Right atrium auricular region (tissue), 2 donors: Measurements from ENCODE around the gene ACKR3. TPM values are rescaled to one million over a fixed set of nuclear protein-coding genes. Genes with fewer than 3 reads are reported as not detected.

Experiments
- DNase-seq: peaks from one replicate; pipeline ENCODE4 v3.0.0-alpha.2; 2019; ENCODE audit warnings: low spot score
- H3K27ac ChIP-seq, 2 donors: fragments of 200-600 bp; sonication (generic); 1 replicate in 1 of 2; 2 replicates in 1 of 2; pipeline ENCODE4 v1.5.1; 2016 to 2019
- H3K27me3 ChIP-seq, 2 donors: fragments of 200-600 bp; sonication (generic); one replicate each; pipeline versions ENCODE4 v1.5.1 to v1.6.0; 2017 to 2019
- H3K36me3 ChIP-seq: fragments of 200-600 bp; sonication (generic); one replicate; pipeline ENCODE4 v1.5.1; 2016
- H3K4me1 ChIP-seq, 2 donors: fragments of 200-600 bp; sonication (generic); one replicate each; pipeline versions ENCODE4 v1.5.1 to v1.6.0; 2017 to 2019
- H3K4me3 ChIP-seq, 2 donors: fragments of 200-600 bp; sonication (generic); 1 replicate in 1 of 2; 2 replicates in 1 of 2; pipeline ENCODE4 v1.5.1; 2017 to 2019; ENCODE audit warnings: mild to moderate bottlenecking in 1 of 2, moderate library complexity in 1 of 2
- H3K9me3 ChIP-seq, 2 donors: fragments of 200-600 bp; sonication (generic); one replicate each; pipeline ENCODE4 v1.5.1; 2019
- total RNA-seq, 2 donors: library from RNA; depleted of rRNA; stranded (reverse); fragments of >200 nt; gene quantifications; one replicate each; pipeline ENCODE4 v1.1.0, GENCODE V29; 2016
- TF ChIP-seq, protein P1 (sequence below), 2 donors: fragments of 200-600 bp; sonication (generic); IDR thresholded peaks; one replicate each; pipeline ENCODE4 v1.5.1; 2019; ENCODE audit warnings: antibody characterized with exemption in 2 of 2

The ACKR3 gene
- total RNA-seq, 2 donors from 2014 or later = 49.7 to 60.5 TPM

- no peaks in the 10 kb centered on the region for H3K9me3 ChIP-seq
- TF ChIP-seq, protein P1, sequence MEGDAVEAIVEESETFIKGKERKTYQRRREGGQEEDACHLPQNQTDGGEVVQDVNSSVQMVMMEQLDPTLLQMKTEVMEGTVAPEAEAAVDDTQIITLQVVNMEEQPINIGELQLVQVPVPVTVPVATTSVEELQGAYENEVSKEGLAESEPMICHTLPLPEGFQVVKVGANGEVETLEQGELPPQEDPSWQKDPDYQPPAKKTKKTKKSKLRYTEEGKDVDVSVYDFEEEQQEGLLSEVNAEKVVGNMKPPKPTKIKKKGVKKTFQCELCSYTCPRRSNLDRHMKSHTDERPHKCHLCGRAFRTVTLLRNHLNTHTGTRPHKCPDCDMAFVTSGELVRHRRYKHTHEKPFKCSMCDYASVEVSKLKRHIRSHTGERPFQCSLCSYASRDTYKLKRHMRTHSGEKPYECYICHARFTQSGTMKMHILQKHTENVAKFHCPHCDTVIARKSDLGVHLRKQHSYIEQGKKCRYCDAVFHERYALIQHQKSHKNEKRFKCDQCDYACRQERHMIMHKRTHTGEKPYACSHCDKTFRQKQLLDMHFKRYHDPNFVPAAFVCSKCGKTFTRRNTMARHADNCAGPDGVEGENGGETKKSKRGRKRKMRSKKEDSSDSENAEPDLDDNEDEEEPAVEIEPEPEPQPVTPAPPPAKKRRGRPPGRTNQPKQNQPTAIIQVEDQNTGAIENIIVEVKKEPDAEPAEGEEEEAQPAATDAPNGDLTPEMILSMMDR (IDR thresholded peaks at IDR 0.05) = no peak
- H3K27me3 ChIP-seq = no peaks in the 10 kb centered on the region
- DNase-seq = no peak
- no peak overlapping the region for H3K4me3 ChIP-seq
- H3K36me3 ChIP-seq = peaks cover 21% of the 10 kb centered on the region
- H3K4me1 ChIP-seq = no peaks in the 10 kb centered on the region
- no peak overlapping the region for H3K27ac ChIP-seq
Measured at GRCh38 chr2:236582968-236583367, 13.3 kb downstream of the ACKR3 start.

DNA sequence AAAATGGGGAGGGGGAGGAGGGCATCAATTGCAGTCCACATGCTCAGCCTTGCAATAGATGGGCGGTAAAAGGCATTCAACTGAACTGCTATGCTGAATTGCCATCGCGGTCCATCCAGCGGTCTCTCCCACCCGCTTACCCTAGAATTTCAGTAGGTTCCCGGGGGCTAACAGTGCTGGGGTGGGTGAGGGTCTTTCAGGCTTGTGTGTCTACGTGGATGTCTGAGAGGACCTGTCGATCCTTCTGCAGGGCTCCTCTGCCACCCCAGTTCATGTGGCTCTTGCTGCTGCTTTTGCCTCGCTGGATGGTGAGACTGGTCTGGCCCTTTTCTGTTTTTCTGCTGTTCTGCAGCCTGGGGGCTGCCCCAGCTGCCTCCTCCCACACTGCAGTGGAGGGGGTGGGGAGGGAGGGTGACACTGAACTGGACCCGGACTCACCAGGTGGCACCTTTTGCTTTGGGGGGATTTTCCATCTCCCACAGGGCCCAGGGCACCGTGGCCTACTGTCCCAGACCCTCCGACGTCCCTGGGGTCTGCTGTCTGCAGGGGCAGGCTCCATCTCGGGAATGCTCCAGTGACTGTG lies 14.1 kb downstream of the ACKR3 start:
- Histone ChIP-seq H3K36me3 (peaks cover 21% of the 10 kb centered on the region), H3K4me1 (no peaks in the 10 kb centered on the region)
- TF ChIP-seq, protein P1 (IDR thresholded peaks at IDR 0.05) = no peak

GRCh38 chr2:236584521-236585384 lies 15.1 kb downstream of the ACKR3 start:
- Histone ChIP-seq H3K9me3 (no peaks in the 10 kb centered on the region), H3K4me1 (no peaks in the 10 kb centered on the region), H3K36me3 (peaks cover 21% of the 10 kb centered on the region), H3K4me3 (no peak overlapping the region), H3K27ac (no peak overlapping the region), H3K27me3 (no peaks in the 10 kb centered on the region)
- TF ChIP-seq, protein P1 (IDR thresholded peaks at IDR 0.05) = no peak
- DNase-seq = no peak

More for the DNA sequence above, 14.1 kb downstream of the ACKR3 start:
- H3K4me3 ChIP-seq = no peak overlapping the region
- H3K27me3 ChIP-seq = no peaks in the 10 kb centered on the region
- no peaks in the 10 kb centered on the region for H3K9me3 ChIP-seq
- no peak for DNase-seq
- no peak overlapping the region for H3K27ac ChIP-seq

DNA sequence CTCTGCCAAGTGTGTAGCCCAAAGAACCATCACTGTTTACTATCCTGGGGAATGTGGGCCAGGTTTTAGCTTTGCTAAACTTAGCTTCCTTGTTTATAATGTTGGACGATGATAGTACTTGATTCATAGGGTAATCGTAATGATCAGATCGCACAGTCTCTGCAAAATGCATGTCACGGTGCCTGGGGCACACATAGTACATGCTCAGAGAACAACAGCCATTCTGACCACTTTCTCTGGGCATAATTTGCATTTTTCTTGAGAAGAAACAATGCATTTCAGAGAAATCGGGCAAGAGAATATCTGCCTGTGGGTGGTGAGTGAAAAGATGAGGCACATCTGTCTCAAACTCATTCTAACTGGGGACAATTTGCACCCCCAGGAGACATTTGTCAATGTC lies 16.3 kb downstream of the ACKR3 start:
- Histone ChIP-seq H3K9me3 (no peaks in the 10 kb centered on the region), H3K36me3 (peaks cover 13% of the 10 kb centered on the region), H3K4me3 (no peak overlapping the region), H3K27ac (no peak overlapping the region), H3K4me1 (no peaks in the 10 kb centered on the region), H3K27me3 (no peaks in the 10 kb centered on the region)
- DNase-seq = no peak
- TF ChIP-seq, protein P1 (IDR thresholded peaks at IDR 0.05) = no peak

DNA sequence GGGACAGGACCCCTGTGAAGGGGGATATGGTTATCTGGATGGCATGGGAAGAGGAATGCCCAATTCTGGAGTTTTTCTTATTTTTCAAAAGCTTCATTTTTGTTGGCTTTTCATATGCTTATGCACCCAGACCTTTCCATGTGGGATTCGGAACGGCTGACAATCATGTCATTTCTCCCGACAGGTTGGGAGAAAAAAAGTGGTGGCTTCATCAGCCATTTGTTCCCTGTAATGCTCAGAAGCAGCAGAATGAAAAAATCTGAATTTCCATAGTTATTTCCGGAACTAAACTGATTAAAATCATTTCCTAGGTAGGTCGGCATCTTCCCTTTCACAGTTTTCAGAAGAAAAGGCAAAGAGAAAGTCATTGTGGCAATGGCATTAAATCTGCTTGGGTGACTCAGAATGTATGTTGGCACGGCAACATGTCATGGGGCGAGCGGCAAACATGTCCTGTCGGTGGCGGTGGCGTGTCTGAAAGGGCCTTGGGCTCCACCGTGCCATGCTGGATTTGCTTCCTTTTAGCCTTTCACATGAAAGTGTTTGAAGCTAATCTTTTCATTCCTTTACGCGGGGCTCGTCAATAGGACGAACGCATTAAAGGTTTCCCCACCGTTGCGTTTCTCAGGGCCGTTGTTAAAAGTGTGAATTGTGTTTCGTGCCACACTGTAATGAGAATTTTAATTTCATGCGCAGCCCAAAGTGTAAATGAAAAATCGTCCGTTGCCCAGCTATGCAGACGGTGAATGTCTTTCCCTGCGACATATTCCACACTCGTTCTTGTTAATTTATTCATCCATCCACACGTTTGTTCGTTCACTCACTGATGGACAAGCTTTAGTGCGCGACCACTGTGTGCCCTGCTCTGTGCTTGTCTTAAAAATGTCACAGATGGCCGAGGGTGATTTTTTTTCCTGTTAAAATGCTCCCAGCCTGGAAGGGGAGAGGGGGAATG lies 18.5 kb downstream of the ACKR3 start:
- Histone ChIP-seq H3K4me1 (no peaks in the 10 kb centered on the region), H3K27ac (no peak overlapping the region), H3K9me3 (no peaks in the 10 kb centered on the region), H3K27me3 (no peaks in the 10 kb centered on the region), H3K4me3 (no peak overlapping the region), H3K36me3 (no peaks in the 10 kb centered on the region)
- TF ChIP-seq, protein P1 (IDR thresholded peaks at IDR 0.05) = no peak
- DNase-seq = no peak
